Fibroblast of peridontal ligament (primary cell): ENCODE results near the gene RTN4RL1.

Experiments used
- DNase-seq: peaks from one replicate; pipeline ENCODE4 v3.0.0-alpha.2; 2010; ENCODE audit errors: extremely low read depth

RTN4RL1 gene

GRCh38 chr17:2047590-2047989, 22.5 kb upstream of the RTN4RL1 start:
- no peak for DNase-seq

- DNase-seq = no peak
Measured at GRCh38 chr17:2044263-2044894, 19.2 kb upstream of the RTN4RL1 start.

- DNase-seq = peak; percentile 79
Measured at GRCh38 chr17:2043785-2044184, 18.7 kb upstream of the RTN4RL1 start.

GRCh38 chr17:2042933-2043332, 17.8 kb upstream of the RTN4RL1 start:
- DNase-seq = no peak

GRCh38 chr17:2042390-2042847, 17.3 kb upstream of the RTN4RL1 start:
- no peak for DNase-seq

GRCh38 chr17:2041561-2042389, 16.6 kb upstream of the RTN4RL1 start, which contains the start of gene OVCA2:
TSS of gene OVCA2 (plus strand) at chr17:2042022. CDS start at chr17:2042048, 26 bp downstream.
- peak; percentile 89 for DNase-seq

- no peak for DNase-seq
Measured at GRCh38 chr17:2040942-2041560, 15.9 kb upstream of the RTN4RL1 start.

GRCh38 chr17:2040219-2040827, 15.2 kb upstream of the RTN4RL1 start:
- DNase-seq = no peak

GRCh38 chr17:2037155-2037554, 12.0 kb upstream of the RTN4RL1 start:
- DNase-seq = no peak

- DNase-seq = no peak
Measured at GRCh38 chr17:2035541-2036488, 10.7 kb upstream of the RTN4RL1 start.

- DNase-seq = peak; percentile 92
Measured at GRCh38 chr17:2034806-2035540, 9.8 kb upstream of the RTN4RL1 start.

- peak; percentile 58 for DNase-seq
Measured at GRCh38 chr17:2034157-2034556, 9.0 kb upstream of the RTN4RL1 start.

GRCh38 chr17:2033153-2033552, 8.0 kb upstream of the RTN4RL1 start:
- no peak for DNase-seq

- DNase-seq = peak; percentile 91
Measured at GRCh38 chr17:2030779-2031163, 5.6 kb upstream of the RTN4RL1 start.

- peak; percentile 81 for DNase-seq
Measured at GRCh38 chr17:2029911-2030778, 5.0 kb upstream of the RTN4RL1 start, which contains the start of gene DPH1. TSS of gene DPH1 (plus strand) at chr17:2030153. CDS start at chr17:2030170, 17 bp downstream.

- no peak for DNase-seq
Measured at GRCh38 chr17:2028737-2029136, 3.6 kb upstream of the RTN4RL1 start.

- no peak for DNase-seq
Measured at GRCh38 chr17:2028234-2028614, 3.1 kb upstream of the RTN4RL1 start.

GRCh38 chr17:2027528-2028233, 2.5 kb upstream of the RTN4RL1 start:
- DNase-seq = no peak
